ENCODE results near the gene TRIM27. TPM values are rescaled to one million over a fixed set of nuclear protein-coding genes. Genes with fewer than 3 reads are reported as not detected.

Gene TRIM27
- total RNA-seq, 4 donors from 2014 or later: 36.0 to 55.1 (median 37.4) TPM

DNA sequence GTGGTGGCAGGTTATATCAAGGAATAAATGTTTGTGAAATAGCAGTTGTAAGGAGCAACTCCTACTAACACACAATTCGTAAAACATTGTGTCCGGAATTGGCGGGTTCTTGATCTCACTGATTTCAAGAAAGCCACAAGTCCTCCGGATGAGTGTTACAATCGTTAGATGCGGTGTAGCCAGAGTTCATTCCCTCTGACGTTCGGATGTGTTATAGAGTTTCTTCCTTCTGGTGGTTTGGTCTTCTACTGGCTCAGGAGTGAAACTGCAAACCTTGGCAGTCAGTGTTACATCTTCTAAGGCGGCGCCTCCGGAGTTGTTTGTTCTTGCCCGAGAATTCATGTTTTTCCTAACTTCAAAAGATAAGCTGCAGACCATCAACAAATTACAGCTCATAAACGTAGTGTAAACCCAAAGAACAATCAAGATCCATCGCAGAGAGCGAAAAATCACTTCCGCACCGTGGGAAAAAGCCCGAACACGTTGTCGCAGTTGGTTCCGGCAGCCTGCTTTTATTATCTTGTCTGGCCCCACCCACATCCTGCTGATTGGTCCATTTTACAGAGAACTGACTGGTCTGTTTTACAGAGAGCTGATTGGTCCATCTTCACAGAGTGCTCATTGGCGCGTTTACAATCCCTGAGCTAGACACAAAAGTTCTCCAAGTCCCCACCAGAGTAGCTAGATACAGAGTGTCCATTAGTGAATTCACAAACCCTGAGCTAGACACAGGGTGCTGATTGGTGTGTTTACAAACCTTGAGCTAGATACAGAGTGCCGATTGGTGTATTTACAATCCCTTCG lies 58.2 kb downstream of the TRIM27 start:
- Histone ChIP-seq H3K9me3 (no peaks in the 10 kb centered on the region), H3K27ac (peak overlapping the region in 3 of 4 donors; percentile 87 to 91 (median 88)), H3K36me3 (no peaks in the 10 kb centered on the region), H3K27me3 (no peaks in the 10 kb centered on the region), H3K4me1 (peaks cover 0 to 22% (median 0%) of the 10 kb centered on the region in 3 donors), H3K4me3 (peak overlapping the region in 1 of 2 donors; percentile 83)
- 76 to 83% methylated on average over 16 to 22 of the region's 25 CpGs for WGBS, 2 donors (ENCODE audit: low coverage in 1 of 2)
- ATAC-seq: no peak
- TF ChIP-seq EP300 (IDR thresholded peaks at IDR 0.05) (no peak), POLR2A (IDR thresholded peaks at IDR 0.05) (no peak), POLR2AphosphoS5 (IDR thresholded peaks at IDR 0.05) (no peak)
- TF ChIP-seq, protein P1, sequence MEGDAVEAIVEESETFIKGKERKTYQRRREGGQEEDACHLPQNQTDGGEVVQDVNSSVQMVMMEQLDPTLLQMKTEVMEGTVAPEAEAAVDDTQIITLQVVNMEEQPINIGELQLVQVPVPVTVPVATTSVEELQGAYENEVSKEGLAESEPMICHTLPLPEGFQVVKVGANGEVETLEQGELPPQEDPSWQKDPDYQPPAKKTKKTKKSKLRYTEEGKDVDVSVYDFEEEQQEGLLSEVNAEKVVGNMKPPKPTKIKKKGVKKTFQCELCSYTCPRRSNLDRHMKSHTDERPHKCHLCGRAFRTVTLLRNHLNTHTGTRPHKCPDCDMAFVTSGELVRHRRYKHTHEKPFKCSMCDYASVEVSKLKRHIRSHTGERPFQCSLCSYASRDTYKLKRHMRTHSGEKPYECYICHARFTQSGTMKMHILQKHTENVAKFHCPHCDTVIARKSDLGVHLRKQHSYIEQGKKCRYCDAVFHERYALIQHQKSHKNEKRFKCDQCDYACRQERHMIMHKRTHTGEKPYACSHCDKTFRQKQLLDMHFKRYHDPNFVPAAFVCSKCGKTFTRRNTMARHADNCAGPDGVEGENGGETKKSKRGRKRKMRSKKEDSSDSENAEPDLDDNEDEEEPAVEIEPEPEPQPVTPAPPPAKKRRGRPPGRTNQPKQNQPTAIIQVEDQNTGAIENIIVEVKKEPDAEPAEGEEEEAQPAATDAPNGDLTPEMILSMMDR (IDR thresholded peaks at IDR 0.05): no peak

DNA sequence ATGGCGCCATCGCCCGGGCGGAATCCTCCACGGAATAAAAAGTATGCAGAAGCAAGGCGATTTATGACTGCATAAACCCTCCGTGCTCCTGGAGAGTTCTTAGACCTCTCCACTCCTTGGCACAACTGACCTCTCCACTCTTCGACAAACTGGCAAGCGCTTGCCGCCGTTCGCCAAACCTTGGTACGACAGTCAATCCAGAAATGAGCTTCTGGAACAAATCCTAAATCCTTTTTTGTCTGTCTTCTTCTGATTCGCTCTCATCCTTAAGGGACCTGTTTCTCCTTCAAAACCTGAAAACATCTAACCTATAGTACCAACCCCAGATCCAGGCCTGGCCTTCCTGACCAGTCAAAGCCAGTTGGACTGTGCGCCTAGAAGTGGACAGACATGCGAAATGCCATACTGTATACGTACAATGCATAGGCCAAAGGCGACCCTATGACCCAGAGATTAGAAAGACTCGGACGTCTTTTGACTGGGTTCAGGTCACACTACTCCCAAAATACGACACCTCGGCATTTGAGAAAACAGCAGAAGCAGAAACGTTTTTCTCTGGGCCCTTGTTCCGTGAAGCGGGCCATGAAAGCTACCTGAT lies 59.4 kb downstream of the TRIM27 start:
- Histone ChIP-seq H3K4me3 (peak overlapping the region; percentile 66 to 93), H3K9me3 (no peaks in the 10 kb centered on the region), H3K4me1 (peaks cover 0 to 22% (median 0%) of the 10 kb centered on the region in 3 donors), H3K36me3 (no peaks in the 10 kb centered on the region), H3K27ac (peak overlapping the region in 3 of 4 donors; percentile 64 to 84 (median 78)), H3K27me3 (no peaks in the 10 kb centered on the region)
- ATAC-seq: peak; percentile 1
- TF ChIP-seq, protein P1 (IDR thresholded peaks at IDR 0.05): no peak
- TF ChIP-seq EP300 (IDR thresholded peaks at IDR 0.05) (no peak), POLR2AphosphoS5 (IDR thresholded peaks at IDR 0.05) (no peak), POLR2A (IDR thresholded peaks at IDR 0.05) (no peak)
- WGBS, 2 donors (ENCODE audit: low coverage in 1 of 2): 25 to 33% methylated on average over 15 to 23 of the region's 25 CpGs

DNA sequence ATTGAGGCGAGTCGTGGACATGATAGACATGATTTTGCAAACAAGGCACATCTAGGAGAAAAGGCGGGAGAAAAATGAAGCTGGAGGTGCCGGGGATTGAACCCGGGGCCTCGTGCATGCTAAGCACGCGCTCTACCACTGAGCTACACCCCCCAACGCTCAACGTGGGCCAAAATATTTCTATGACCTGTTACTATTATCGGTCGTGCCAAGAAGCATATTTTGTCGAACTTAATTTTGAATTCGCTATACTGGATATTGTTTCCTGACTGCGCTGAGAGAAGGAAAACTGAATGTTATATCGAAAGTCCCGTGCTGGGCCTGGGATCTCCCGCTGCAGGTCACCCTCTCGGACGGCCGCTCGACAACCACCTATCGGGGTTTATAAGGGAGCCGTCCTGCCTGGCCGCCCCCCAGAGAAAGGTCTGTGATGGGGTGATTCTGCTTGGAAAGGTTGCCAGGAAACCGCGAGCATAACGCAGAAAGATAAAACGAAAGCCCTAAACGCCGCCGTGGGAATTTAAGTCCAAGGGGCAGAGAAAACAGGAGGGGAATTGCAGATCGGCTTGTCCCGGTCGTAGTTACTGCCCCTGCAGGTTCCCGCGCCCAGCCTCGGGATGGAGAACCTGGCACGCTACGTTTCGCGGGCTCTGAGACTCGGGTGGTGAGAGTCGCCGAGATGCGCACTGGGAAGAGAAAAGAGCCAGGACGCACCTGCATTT lies 60.0 kb downstream of the TRIM27 start:
- H3K27me3 ChIP-seq: no peaks in the 10 kb centered on the region
- H3K4me3 ChIP-seq: peak overlapping the region; percentile 66 to 93
- no peaks in the 10 kb centered on the region for H3K36me3 ChIP-seq
- no peaks in the 10 kb centered on the region for H3K9me3 ChIP-seq
- TF ChIP-seq EP300 (IDR thresholded peaks at IDR 0.05) (no peak), POLR2AphosphoS5 (IDR thresholded peaks at IDR 0.05) (peak; percentile 80)
- TF ChIP-seq, protein P1 (IDR thresholded peaks at IDR 0.05): peak in 2 of 4 experiments; percentile 6 to 45
- H3K4me1 ChIP-seq: peaks cover 0 to 22% (median 0%) of the 10 kb centered on the region in 3 donors
- ATAC-seq: peak; percentile 73
- H3K27ac ChIP-seq: peak overlapping the region; percentile 25 to 84 (median 71)
- 0 to 1% methylated on average over 8 to 31 of the region's 47 CpGs for WGBS, 2 donors (ENCODE audit: low coverage in 1 of 2)

DNA sequence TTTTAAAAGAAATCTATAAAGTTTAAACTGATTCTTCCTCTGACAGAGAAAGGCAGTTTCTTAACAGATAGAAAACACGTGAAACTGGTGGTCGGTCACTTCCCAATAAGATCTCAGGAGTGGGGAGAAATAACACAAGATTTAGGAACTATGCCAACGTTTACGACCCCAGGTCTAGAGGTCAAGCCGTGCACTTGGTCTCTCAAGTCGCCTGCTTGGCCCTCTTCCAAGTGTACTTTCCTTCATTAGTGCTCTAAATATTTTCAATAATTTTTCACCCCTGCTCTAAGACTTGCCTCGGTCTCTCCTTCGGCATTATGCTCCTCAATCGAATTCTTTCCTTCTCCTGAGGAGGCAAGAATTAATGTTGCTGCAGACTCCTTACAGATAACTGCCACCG lies 61.7 kb downstream of the TRIM27 start:
- Histone ChIP-seq H3K27me3 (peaks cover under 1% of the 10 kb centered on the region), H3K27ac (no peak overlapping the region), H3K36me3 (no peaks in the 10 kb centered on the region), H3K4me1 (peaks cover 0 to 20% (median 0%) of the 10 kb centered on the region in 3 donors), H3K4me3 (no peak overlapping the region), H3K9me3 (no peaks in the 10 kb centered on the region)
- whole genome bisulfite sequencing, 2 donors (ENCODE audit: low coverage in 1 of 2): 70 to 73% methylated on average over 10 of the region's 10 CpGs
- no peak for TF ChIP-seq EP300 (IDR thresholded peaks at IDR 0.05)
- no peak for TF ChIP-seq POLR2A (IDR thresholded peaks at IDR 0.05)
- TF ChIP-seq POLR2AphosphoS5 (IDR thresholded peaks at IDR 0.05): no peak
- TF ChIP-seq, protein P1 (IDR thresholded peaks at IDR 0.05): no peak
- no peak for ATAC-seq
